Mesodermal cell (in vitro differentiated cells): Measurements from ENCODE around the gene FKBP2.
A peak's percentile ranks its signal among the peaks of the same experiment; 100 is the strongest.

ENCODE experiments used
- H3K27ac ChIP-seq: 2 replicates; pipeline ENCODE4 v1.7.0; 2013; ENCODE audit warnings: mild to moderate bottlenecking, low read depth, low read length, moderate library complexity; ENCODE audit not compliant: severe bottlenecking
- H3K36me3 ChIP-seq: 2 replicates; pipeline ENCODE4 v1.7.1; 2013; ENCODE audit warnings: mild to moderate bottlenecking, low read length, moderate library complexity; ENCODE audit not compliant: control insufficient read depth, insufficient read depth
- H3K4me1 ChIP-seq: one replicate; pipeline ENCODE4 v1.7.1; 2013; ENCODE audit warnings: mild to moderate bottlenecking, low read length; ENCODE audit not compliant: insufficient read depth, control insufficient read depth, poor library complexity, severe bottlenecking
- H3K4me3 ChIP-seq: 2 replicates; pipeline ENCODE4 v1.7.0; 2013; ENCODE audit warnings: low read length, control low read depth, mild to moderate bottlenecking; ENCODE audit not compliant: insufficient read depth, poor library complexity, severe bottlenecking; ENCODE audit errors: extremely low read depth
- H3K9me3 ChIP-seq: 2 replicates; pipeline ENCODE4 v1.7.1; 2013; ENCODE audit warnings: mild to moderate bottlenecking, low read length, moderate library complexity; ENCODE audit not compliant: control insufficient read depth
- WGBS, 2 experiments: methylation state at CpG; one replicate each; pipeline ENCODE4 v1.1.5; 2013; ENCODE audit warnings: missing lambda C conversion rate in 2 of 2; ENCODE audit not compliant: insufficient coverage in 2 of 2; 5-methylcytosine and 5-hydroxymethylcytosine counted together

FKBP2 gene

GRCh38 chr11:64219755-64220154 lies 21.1 kb upstream of the FKBP2 start:
- H3K36me3 ChIP-seq = peaks cover 34% of the 10 kb centered on the region
- H3K27ac ChIP-seq = no peak overlapping the region
- H3K4me1 ChIP-seq = no peaks in the 10 kb centered on the region
- no peak overlapping the region for H3K4me3 ChIP-seq
- no peaks in the 10 kb centered on the region for H3K9me3 ChIP-seq
- 98 to 100% methylated on average over 5 to 6 of the region's 10 CpGs for WGBS, 2 experiments

DNA sequence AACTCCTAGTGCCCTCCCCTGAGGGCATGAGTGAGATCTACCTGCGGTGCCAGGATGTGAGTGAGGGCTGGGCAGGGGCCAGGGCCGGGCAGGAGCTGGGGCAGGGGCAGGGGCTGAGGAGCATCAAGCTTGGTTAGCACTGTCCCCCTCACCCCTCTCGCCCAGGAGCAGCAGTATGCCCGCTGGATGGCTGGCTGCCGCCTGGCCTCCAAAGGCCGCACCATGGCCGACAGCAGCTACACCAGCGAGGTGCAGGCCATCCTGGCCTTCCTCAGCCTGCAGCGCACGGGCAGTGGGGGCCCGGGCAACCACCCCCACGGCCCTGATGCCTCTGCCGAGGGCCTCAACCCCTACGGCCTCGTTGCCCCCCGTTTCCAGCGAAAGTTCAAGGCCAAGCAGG lies 20.6 kb upstream of the FKBP2 start:
- 92 to 93% methylated on average over 17 of the region's 17 CpGs for WGBS, 2 experiments
- Histone ChIP-seq H3K36me3 (peaks cover 29% of the 10 kb centered on the region), H3K4me1 (peaks cover 3% of the 10 kb centered on the region), H3K4me3 (no peak overlapping the region), H3K9me3 (no peaks in the 10 kb centered on the region), H3K27ac (no peak overlapping the region)

- no peak overlapping the region for H3K27ac ChIP-seq
- peaks cover 6% of the 10 kb centered on the region for H3K4me1 ChIP-seq
- 94 to 99% methylated on average over 14 of the region's 14 CpGs for WGBS, 2 experiments
- no peak overlapping the region for H3K4me3 ChIP-seq
- H3K9me3 ChIP-seq = no peaks in the 10 kb centered on the region
- peaks cover 29% of the 10 kb centered on the region for H3K36me3 ChIP-seq
Measured at GRCh38 chr11:64220798-64221197, 20.1 kb upstream of the FKBP2 start.

- H3K4me3 ChIP-seq = no peak overlapping the region
- WGBS, 2 experiments = 97 to 98% methylated on average over 8 of the region's 9 CpGs
- H3K4me1 ChIP-seq = peaks cover 11% of the 10 kb centered on the region
- H3K9me3 ChIP-seq = no peaks in the 10 kb centered on the region
- peaks cover 29% of the 10 kb centered on the region for H3K36me3 ChIP-seq
- no peak overlapping the region for H3K27ac ChIP-seq
Measured at GRCh38 chr11:64222651-64223000, 18.3 kb upstream of the FKBP2 start.

DNA sequence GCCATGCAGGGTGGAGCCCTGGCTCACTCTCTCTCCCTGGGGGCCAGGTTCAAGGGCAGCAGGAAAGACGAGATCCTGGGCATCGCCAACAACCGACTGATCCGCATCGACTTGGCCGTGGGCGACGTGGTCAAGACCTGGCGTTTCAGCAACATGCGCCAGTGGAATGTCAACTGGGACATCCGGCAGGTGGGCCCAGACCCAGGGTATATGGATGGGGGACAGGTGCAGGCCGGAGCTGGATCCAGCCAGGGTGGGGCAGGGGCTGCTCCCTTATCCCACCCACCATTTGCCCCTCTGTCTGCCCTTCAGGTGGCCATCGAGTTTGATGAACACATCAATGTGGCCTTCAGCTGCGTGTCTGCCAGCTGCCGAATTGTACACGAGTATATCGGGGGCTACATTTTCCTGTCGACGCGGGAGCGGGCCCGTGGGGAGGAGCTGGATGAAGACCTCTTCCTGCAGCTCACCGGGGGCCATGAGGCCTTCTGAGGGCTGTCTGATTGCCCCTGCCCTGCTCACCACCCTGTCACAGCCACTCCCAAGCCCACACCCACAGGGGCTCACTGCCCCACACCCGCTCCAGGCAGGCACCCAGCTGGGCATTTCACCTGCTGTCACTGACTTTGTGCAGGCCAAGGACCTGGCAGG lies 17.8 kb upstream of the FKBP2 start:
- H3K4me1 ChIP-seq = peaks cover 11% of the 10 kb centered on the region
- H3K36me3 ChIP-seq = peaks cover 29% of the 10 kb centered on the region
- H3K27ac ChIP-seq = no peak overlapping the region
- H3K4me3 ChIP-seq = no peak overlapping the region
- 96 to 97% methylated on average over 22 to 23 of the region's 24 CpGs for WGBS, 2 experiments
- no peaks in the 10 kb centered on the region for H3K9me3 ChIP-seq

DNA sequence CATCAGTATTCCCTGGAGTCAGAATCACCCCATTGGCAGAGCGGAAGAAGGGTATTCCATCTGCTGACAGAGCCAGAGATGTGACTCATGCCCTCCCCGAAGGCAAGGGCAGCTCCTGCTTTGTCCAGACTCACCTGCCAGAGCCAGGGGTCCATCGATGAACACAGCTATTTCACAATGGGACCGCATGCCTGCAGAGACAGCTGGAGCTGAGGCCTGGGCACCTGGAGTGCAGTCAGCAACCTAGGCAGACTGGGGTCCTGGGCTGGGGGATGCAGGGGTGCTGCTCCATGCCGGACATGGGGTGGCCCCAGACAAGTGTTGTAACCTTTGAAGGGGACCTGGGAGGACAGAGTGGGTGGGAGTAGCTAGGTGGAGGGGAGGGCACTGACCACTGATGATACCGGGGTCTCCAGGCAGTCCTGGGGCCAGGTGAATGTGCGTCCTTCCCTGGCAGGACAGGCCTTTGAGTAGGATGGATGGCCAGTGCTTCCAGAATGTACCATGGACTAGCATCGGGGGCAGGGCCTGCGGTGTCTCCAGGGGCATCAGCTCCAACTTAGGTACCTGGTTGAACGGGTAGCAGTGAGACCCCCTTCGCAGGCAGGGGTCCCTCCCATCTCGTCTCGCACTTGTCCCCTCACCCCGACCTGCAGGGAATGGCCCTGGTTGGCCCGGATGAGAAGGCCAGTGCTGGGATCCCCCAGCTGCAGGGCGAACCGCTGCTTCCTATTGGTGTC lies 16.6 kb upstream of the FKBP2 start:
- 93 to 96% methylated on average over 16 to 17 of the region's 17 CpGs for WGBS, 2 experiments

GRCh38 chr11:64224891-64225607 lies 15.8 kb upstream of the FKBP2 start:
- H3K4me3 ChIP-seq = peak overlapping the region; percentile 60
- H3K9me3 ChIP-seq = no peaks in the 10 kb centered on the region
- H3K4me1 ChIP-seq = peaks cover 11% of the 10 kb centered on the region
- 80 to 82% methylated on average over 17 to 19 of the region's 22 CpGs for WGBS, 2 experiments
- H3K27ac ChIP-seq = peak overlapping the region; percentile 37
- H3K36me3 ChIP-seq = peaks cover 30% of the 10 kb centered on the region

More for the DNA sequence above, 16.6 kb upstream of the FKBP2 start:
- H3K27ac ChIP-seq = no peak overlapping the region
- H3K4me1 ChIP-seq = peaks cover 11% of the 10 kb centered on the region
- no peaks in the 10 kb centered on the region for H3K9me3 ChIP-seq
- H3K36me3 ChIP-seq = peaks cover 31% of the 10 kb centered on the region
- H3K4me3 ChIP-seq = no peak overlapping the region

GRCh38 chr11:64225608-64226506 lies 15.0 kb upstream of the FKBP2 start, which contains the start of the genes NUDT22 and TRPT1:
Gene NUDT22 (plus strand): TSS chr11:64226274. CDS start chr11:64226653, 379 bp downstream.
Gene TRPT1 (minus strand): TSS chr11:64226186. CDS start chr11:64225860, 326 bp downstream.
- 1% methylated on average over 46 to 47 of the region's 54 CpGs for WGBS, 2 experiments
- Histone ChIP-seq H3K4me3 (peak within 1 kb of the TSS; percentile 60), H3K27ac (peak within 1 kb of the TSS; percentile 37), H3K9me3 (no peaks in the 10 kb centered on the region), H3K36me3 (peaks cover 23% of the 10 kb centered on the region), H3K4me1 (peaks cover 11% of the 10 kb centered on the region)

DNA sequence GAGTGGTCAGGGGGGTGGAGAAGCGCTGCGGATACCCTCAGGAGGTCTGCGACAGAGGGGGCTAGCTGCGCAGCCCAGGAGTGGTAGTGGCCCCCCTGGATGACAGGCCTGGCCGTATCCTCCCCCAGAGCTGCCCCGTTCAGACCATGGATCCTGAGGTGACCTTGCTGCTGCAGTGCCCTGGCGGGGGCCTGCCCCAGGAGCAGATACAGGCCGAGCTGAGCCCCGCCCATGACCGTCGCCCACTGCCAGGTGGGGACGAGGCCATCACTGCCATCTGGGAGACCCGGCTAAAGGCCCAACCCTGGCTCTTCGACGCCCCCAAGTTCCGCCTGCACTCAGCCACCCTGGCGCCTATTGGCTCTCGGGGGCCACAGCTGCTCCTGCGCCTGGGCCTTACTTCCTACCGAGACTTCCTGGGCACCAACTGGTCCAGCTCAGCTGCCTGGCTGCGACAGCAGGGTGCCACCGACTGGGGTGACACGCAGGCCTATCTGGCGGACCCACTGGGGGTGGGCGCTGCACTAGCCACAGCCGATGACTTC lies 14.3 kb upstream of the FKBP2 start:
- H3K4me1 ChIP-seq = peaks cover 11% of the 10 kb centered on the region
- no peaks in the 10 kb centered on the region for H3K9me3 ChIP-seq
- peaks cover 18% of the 10 kb centered on the region for H3K36me3 ChIP-seq
- H3K4me3 ChIP-seq = peak overlapping the region; percentile 60
- 36 to 38% methylated on average over 23 to 26 of the region's 26 CpGs for WGBS, 2 experiments
- no peak overlapping the region for H3K27ac ChIP-seq
